WERI-Rb-1 (cell line): ENCODE data around the gene GPR146.

Source experiments
- DNase-seq: peaks from one replicate; pipeline ENCODE4 v3.0.0-alpha.2; 2020
- H3K27ac ChIP-seq: fragments of 250-450 bp; sonication (Bioruptor Pico); 2 replicates; pipeline ENCODE4 v1.5.1; 2020; ENCODE audit warnings: mild to moderate bottlenecking, moderate library complexity
- H3K27me3 ChIP-seq: fragments of 250-450 bp; sonication (Bioruptor Pico); 2 replicates; pipeline ENCODE4 v1.5.1; 2021; ENCODE audit warnings: mild to moderate bottlenecking, low read depth, moderate library complexity; ENCODE audit not compliant: insufficient read depth, severe bottlenecking
- H3K36me3 ChIP-seq: fragments of 250-450 bp; sonication (Bioruptor Pico); 2 replicates; pipeline ENCODE4 v1.5.1; 2020; ENCODE audit warnings: mild to moderate bottlenecking, moderate library complexity
- H3K4me3 ChIP-seq: 2 replicates; pipeline ENCODE4 v1.5.1; 2011; ENCODE audit warnings: low read depth, mild to moderate bottlenecking, control low read depth, low read length
- H3K9me3 ChIP-seq: fragments of 250-450 bp; sonication (Bioruptor Pico); 2 replicates; pipeline ENCODE4 v1.5.1; 2021; ENCODE audit warnings: mild to moderate bottlenecking, moderate library complexity; ENCODE audit not compliant: severe bottlenecking
- TF ChIP-seq, protein P1 (sequence below): IDR thresholded peaks from 2 replicates; pipeline ENCODE4 v1.5.1; 2011; ENCODE audit warnings: low read depth, mild to moderate bottlenecking, control low read depth, inconsistent platforms, low read length

GPR146 gene

DNA sequence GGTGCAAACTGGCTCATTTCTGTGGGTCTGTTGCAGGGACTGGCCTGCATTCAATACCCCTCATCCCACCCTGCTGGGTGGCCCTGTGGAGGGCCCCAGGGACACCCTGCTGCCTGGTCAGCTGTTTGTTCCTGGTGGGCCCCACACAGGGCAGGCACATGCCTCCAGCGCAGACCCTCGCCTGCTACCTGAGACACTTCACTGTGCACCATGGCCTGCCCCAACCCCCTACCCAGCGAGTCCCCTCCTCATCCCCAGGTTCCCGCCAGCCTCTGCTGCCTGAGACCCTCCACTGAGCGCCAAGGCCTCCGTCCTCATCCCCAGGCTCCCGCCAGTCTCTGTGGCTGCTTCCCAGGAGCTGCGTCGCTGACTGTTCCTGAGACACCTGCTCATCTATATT is 16.8 kb downstream of the GPR146 start:
- TF ChIP-seq, protein P1, sequence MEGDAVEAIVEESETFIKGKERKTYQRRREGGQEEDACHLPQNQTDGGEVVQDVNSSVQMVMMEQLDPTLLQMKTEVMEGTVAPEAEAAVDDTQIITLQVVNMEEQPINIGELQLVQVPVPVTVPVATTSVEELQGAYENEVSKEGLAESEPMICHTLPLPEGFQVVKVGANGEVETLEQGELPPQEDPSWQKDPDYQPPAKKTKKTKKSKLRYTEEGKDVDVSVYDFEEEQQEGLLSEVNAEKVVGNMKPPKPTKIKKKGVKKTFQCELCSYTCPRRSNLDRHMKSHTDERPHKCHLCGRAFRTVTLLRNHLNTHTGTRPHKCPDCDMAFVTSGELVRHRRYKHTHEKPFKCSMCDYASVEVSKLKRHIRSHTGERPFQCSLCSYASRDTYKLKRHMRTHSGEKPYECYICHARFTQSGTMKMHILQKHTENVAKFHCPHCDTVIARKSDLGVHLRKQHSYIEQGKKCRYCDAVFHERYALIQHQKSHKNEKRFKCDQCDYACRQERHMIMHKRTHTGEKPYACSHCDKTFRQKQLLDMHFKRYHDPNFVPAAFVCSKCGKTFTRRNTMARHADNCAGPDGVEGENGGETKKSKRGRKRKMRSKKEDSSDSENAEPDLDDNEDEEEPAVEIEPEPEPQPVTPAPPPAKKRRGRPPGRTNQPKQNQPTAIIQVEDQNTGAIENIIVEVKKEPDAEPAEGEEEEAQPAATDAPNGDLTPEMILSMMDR = no peak
- Histone ChIP-seq H3K4me3 (no peak overlapping the region), H3K27ac (no peak overlapping the region; the same call in 1 of the 2 replicates), H3K9me3 (no peaks in the 10 kb centered on the region), H3K36me3 (peaks cover 6% of the 10 kb centered on the region), H3K27me3 (no peaks in the 10 kb centered on the region)
- no peak for DNase-seq

DNA sequence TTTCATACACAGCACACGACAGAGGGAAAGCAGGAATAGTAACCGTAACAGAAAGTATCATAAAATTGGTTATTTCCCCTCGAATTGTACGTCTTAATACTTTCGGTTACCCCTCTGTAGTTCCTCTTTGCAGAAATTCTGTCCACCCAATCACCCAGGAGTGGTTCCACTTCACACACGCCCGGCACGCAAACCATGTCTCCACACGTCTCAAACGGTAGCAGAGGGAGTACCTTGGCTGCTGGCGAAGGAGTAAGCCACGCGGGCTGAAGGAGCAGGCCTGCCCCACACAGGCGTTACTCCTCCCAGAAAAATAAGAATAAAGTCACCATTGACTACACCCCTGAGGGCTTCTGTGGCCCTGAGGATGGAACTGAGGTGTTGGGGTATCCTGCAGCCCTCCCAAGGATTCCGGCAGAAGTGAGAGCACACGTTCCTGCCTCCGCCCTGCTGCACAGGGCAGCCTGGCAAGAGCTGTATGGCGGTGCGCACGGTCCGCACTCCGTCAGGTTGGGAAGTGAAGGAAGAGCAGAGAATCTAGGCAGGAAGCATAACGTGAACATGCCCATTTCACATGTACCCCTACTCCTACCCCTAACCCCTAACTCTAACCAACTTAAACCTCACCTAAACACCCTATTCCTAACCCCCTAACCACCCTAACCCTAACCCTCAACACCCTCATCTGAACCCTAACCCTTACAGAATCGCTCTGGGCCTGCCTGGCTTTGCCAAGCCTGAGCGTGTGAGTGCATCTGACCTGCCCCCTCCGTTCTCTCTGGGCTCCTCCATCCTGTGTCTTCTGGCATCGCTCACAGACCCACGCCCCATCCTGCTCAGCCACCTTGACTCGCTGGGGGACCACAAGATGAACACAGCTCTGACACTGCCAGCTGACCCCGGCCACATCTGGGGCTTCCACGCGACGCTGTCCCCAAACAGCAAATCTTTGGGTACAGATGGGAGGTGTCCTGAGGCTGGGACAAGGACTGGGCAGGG is 18.2 kb downstream of the GPR146 start:
- no peak for DNase-seq
- TF ChIP-seq, protein P1 = no peak
- no peak overlapping the region for H3K4me3 ChIP-seq

DNA sequence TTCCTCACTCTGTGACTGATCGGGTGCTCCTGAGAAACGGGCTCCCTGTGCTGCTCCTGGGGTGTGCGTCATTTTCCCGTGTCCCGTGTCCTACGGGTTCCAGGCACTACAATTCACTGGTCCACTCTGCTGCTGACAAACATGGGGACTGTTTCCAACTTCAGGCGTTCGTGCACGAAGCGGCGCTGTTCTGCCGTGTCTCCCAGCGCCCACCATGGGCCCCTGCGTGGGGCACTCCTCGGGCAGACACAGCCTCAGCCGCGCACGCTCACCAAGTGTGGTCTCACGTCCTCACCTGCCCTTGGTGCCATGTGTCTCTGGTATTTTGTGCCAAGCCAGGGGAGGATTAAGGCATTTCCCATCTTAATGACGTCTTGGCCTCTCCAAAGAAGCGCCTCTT is 19.0 kb downstream of the GPR146 start:
- no peak overlapping the region for H3K4me3 ChIP-seq
- H3K27me3 ChIP-seq = no peaks in the 10 kb centered on the region
- no peaks in the 10 kb centered on the region for H3K9me3 ChIP-seq
- no peaks in the 10 kb centered on the region for H3K36me3 ChIP-seq
- TF ChIP-seq, protein P1 = no peak
- no peak for DNase-seq
- no peak overlapping the region for H3K27ac ChIP-seq

More for the DNA sequence above, 18.2 kb downstream of the GPR146 start:
- H3K36me3 ChIP-seq = peaks cover 4% of the 10 kb centered on the region
- H3K27ac ChIP-seq = no peak overlapping the region
- H3K9me3 ChIP-seq = no peaks in the 10 kb centered on the region
- H3K27me3 ChIP-seq = no peaks in the 10 kb centered on the region

DNA sequence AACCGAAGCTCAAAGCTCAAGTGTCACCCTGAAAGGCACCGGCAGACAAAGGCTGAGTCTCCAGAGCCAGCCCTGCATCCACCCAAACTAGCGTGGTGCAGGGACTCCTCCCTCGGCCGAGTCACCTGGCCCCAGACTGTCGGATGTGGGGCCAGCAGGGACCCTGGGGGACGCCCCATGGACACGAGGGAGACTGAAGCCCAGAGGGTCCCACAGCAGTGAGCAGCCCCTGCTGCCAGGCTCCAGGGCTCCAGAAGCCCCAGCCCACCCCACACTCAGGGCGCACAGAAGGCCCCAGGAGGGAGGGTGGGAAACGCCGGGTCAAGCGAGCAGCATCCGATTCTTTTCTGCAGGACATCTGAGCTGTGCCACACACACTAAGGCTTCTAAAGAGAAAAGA is 20.2 kb downstream of the GPR146 start:
- TF ChIP-seq, protein P1 = no peak
- no peaks in the 10 kb centered on the region for H3K36me3 ChIP-seq
- no peaks in the 10 kb centered on the region for H3K27me3 ChIP-seq
- no peaks in the 10 kb centered on the region for H3K9me3 ChIP-seq
- DNase-seq = no peak
- H3K27ac ChIP-seq = no peak overlapping the region
- no peak overlapping the region for H3K4me3 ChIP-seq

DNA sequence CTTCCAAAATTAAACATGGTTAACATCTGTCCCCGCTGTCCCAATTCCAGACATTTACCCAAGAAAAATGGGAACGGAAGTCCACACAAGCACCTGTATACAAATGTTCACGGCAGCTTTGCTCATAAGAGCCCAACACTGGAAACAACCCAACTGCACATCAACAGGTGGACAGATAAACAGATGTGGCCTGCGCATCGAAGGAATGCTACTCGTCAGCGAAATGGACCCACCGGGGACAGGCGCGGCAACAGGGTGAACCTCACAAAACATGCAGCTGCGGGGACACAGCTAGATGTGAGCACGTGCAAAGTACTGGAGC is 20.9 kb downstream of the GPR146 start:
- H3K4me3 ChIP-seq = no peak overlapping the region
- H3K36me3 ChIP-seq = no peaks in the 10 kb centered on the region
- TF ChIP-seq, protein P1 = no peak
- no peaks in the 10 kb centered on the region for H3K27me3 ChIP-seq
- no peak overlapping the region for H3K27ac ChIP-seq
- DNase-seq = no peak
- H3K9me3 ChIP-seq = no peaks in the 10 kb centered on the region
